Body of pancreas (tissue), 4 donors: ENCODE measurements around the gene KDM4C. TPM values are rescaled to one million over a fixed set of nuclear protein-coding genes. Genes with fewer than 3 reads are reported as not detected.

Source experiments
- ATAC-seq: fragments of 150-250 bp; one replicate; pipeline ENCODE4 v1.9.1; 2016
- DNase-seq, 4 donors: peaks; one replicate each; pipeline ENCODE4 v3.0.0-alpha.2; 2019
- H3K27ac ChIP-seq, 4 donors: fragments of 200-600 bp; sonication (generic); 1 replicate in 3 of 4; 2 replicates in 1 of 4; pipeline versions ENCODE4 v1.5.1 to v1.6.1; 2016 to 2019; ENCODE audit warnings: mild to moderate bottlenecking in 1 of 4, mixed read lengths in 1 of 4, moderate library complexity in 1 of 4
- H3K27me3 ChIP-seq, 2 donors: fragments of 200-600 bp; sonication (generic); one replicate each; pipeline ENCODE4 v1.6.0; 2016; ENCODE audit warnings: mild to moderate bottlenecking in 1 of 2
- H3K36me3 ChIP-seq, 2 donors: fragments of 200-600 bp; sonication (generic); replicated peaks in 1 of 2; 2 replicates each; pipeline ENCODE4 v1.5.1; 2016; ENCODE audit warnings: low read depth in 2 of 2; ENCODE audit not compliant: insufficient read depth in 1 of 2
- H3K4me1 ChIP-seq: fragments of 200-600 bp; sonication (generic); one replicate; pipeline ENCODE4 v1.6.0; 2016
- H3K4me3 ChIP-seq, 2 donors: fragments of 200-600 bp; sonication (generic); 1 replicate in 1 of 2; 2 replicates in 1 of 2; pipeline ENCODE4 v1.5.1; 2016 to 2019
- H3K9me3 ChIP-seq, 3 donors: fragments of 200-600 bp; sonication (generic); 1 replicate in 2 of 3; 2 replicates in 1 of 3; pipeline ENCODE4 v1.5.1; 2016
- CTCF ChIP-seq, 7 experiments: fragments of 450-650 bp in 4 of 7; fragments of 200-600 bp in 3 of 7; sonication (generic) in 3 of 7; IDR thresholded peaks; one replicate each; pipeline ENCODE4 v1.5.1; 2016 to 2019; ENCODE audit warnings: antibody characterized with exemption in 7 of 7
- POLR2A ChIP-seq, 3 donors: fragments of 450-650 bp; IDR thresholded peaks; one replicate each; pipeline ENCODE4 v1.6.1; 2016; ENCODE audit warnings: antibody characterized with exemption in 3 of 3, mild to moderate bottlenecking in 2 of 3
- WGBS, 2 donors: methylation state at CpG; one replicate each; pipeline ENCODE4 v1.1.5; 2017; 5-methylcytosine and 5-hydroxymethylcytosine counted together
- intact Hi-C: fragments of 100-400 bp; cut with DNase I; formaldehyde crosslinking; loops from one replicate; pipeline ENCODE4 v1.15.1; 2023
- small RNA-seq: library from RNA; depleted of rRNA; stranded (forward); fragments of <200 nt; gene quantifications from one replicate; pipeline ENCODE3, GENCODE V24; 2016
- total RNA-seq, 2 donors: library from RNA; depleted of rRNA; stranded (reverse); fragments of >200 nt; gene quantifications; one replicate each; pipeline ENCODE4 v1.1.0, GENCODE V29; 2016

The KDM4C gene
- total RNA-seq, 2 donors from 2014 or later: 40.5 to 48.5 TPM

GRCh38 chr9:7223981-7224380, 466.2 kb downstream of the KDM4C start:
- no peaks in the 10 kb centered on the region for H3K4me1 ChIP-seq
- no peak overlapping the region for H3K4me3 ChIP-seq
- H3K36me3 ChIP-seq: no peaks in the 10 kb centered on the region
- WGBS, 2 donors: 34 to 35% methylated on average over 6 of the region's 6 CpGs
- H3K27me3 ChIP-seq: no peaks in the 10 kb centered on the region
- intact Hi-C loops: no loop called here
- DNase-seq: no peak
- no peaks in the 10 kb centered on the region for H3K9me3 ChIP-seq
- no peak for TF ChIP-seq CTCF (IDR thresholded peaks at IDR 0.05)
- TF ChIP-seq POLR2A (IDR thresholded peaks at IDR 0.05): no peak
- H3K27ac ChIP-seq: no peak overlapping the region
- no peak for ATAC-seq

Small RNAs within 50 kb of the gene (small RNA-seq; reads per million reads assigned to genes)
- gene SNRPEP2: not detected

Other genes with a start within 250 kb of the KDM4C start
- not detected for gene GLDC, start 112.2 kb upstream of the KDM4C start, total RNA-seq